Iris pigment epithelial cell (primary cell): ENCODE data around the gene AKAP7.
"Not testable (repeated sequence)": the region's sequence is repeated elsewhere in the genome, so short reads cannot be mapped to it uniquely, and the experiment has no call there.

Source experiments
- DNase-seq: peaks from one replicate; pipeline ENCODE4 v3.0.0-alpha.2; 2011; ENCODE audit warnings: low read depth

Gene AKAP7

DNA sequence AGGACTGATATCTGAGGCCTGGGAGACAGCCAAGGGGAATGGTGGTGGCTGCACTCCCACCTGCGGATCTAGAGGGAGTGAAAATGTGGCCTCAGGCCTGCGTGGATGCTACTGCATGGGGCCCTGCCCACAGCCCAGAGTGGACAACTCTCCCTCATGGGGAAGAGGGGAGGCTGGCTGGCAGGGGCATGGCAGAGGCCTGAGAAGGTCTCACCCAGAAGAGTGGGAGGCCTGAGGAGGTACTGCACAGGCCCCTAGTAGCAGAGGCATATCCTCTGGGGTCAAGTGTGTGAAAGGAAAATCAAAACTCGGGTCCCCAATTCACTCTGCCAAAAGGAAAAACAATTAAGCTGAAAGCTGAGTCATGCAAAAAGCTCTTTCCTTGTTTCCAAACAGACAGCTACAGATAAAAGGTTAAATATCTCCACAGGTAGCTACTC lies 158.2 kb downstream of the AKAP7 start:
- no peak for DNase-seq

DNA sequence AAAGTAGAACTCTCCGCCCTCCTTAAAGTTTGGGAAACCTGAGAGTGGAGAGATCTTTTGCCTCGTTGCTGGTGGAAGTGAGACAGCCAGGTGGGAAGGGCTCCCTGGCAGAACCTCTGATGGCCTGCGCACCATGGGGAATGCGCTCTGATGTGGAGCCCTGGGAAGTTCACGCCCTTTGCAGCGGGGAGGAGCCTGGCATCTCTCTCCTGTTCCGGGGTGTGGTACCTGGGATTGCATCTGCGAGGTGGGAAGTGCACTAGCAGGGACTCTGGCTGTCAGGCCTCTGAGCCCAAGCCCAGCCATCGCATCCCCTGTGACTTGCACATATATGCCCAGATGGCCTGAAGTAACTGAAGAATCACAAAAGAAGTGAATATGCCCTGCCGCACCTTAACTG lies 159.8 kb downstream of the AKAP7 start:
- no peak for DNase-seq

DNA sequence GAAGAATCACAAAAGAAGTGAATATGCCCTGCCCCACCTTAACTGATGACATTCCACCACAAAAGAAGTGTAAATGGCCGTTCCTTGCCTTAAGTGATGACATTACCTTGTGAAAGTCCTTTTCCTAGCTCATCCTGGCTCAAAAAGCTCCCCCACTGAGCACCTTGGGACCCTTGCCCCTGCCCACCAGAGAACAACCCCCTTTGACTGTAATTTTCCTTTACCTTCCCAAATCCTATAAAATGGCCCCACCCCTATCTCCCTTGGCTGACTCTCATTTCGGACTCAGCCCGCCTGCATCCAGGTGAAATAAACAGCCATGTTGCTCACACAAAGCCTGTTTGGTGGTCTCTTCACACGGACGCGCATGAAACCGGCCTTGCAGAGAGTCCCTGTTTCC lies 165.6 kb downstream of the AKAP7 start:
- not testable (repeated sequence) for DNase-seq

DNA sequence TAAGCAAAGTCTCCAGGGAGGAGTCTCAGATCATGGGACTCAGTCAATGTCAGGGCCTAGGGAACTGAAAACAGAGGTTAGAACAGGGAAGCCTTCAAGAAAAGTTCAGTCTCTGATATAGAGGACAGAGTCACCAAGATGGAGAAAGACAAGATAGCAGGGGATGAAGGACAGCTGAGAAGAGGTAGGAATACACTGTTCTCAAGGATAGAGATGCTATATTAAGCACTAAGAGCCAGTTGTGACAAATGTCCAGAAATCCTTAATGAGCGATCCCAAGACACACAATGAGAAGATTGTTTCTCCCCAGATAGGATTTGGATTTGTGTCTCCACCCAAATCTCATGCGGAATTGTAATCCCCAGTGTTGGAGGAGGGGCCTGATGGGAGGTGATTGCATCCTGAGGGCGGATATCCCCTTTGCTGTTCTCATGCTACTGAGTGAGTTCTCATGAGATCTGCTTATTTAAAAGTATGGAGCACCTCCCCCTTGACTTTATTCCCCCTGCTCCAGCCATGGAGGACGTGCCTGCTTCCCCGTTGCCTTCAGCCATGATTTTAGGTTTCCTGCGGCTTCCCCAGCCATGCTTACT lies 168.2 kb downstream of the AKAP7 start:
- no peak for DNase-seq

DNA sequence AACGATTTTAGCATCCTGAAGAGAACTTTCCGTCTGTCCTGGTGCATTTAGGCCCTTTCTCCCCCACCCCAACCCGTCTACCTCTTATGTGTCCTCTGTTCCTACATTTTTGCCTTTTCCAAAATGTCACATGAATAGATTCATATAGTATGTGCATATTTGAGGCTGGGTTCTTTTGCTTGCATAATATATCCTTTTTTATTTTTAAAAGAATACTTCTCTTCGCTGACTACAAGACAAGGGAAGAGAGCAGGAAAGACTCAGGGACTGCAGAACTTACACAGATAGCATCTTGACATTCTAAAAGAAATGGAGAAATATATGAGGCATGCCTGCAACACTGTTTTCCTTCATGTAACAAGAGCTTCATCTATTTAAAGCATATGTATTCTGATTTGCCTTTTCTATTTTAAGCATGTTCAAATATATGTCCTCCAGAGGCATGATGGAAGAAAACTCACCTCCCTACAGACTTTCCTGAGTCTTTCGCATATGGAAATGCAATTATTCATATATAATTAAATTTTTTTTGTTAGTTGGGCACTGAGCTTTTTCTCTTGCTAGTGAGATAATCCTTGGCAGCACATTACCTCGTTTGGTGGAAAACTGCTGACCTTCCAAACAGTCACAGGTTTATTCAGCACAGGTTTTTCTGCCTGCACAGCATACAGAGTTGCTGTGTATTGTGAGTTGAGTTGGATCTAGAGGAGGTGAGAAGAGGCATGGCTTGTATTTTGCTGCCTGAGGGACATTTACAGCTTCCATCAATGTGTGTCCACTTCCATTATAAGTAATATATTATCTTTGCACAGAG lies 170.0 kb downstream of the AKAP7 start:
- DNase-seq = no peak

DNA sequence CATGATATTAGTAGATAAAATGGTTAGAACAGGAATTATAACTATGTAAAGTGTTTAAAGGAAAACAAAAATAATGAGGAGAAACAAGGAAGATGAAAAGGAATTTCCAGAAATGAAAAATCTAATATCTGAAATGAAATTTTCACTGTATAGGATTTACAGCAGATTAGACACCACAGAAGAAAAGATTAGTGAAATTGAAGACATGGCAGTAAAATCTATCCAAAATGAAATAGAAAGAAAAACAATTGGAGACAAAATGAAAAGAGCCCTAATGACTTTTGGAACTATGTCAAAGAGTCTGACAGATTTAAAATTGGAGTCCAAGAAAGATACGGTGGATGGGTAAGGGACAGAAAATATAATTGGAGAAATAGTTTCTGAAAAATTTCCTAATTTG lies 174.2 kb downstream of the AKAP7 start:
- no peak for DNase-seq

DNA sequence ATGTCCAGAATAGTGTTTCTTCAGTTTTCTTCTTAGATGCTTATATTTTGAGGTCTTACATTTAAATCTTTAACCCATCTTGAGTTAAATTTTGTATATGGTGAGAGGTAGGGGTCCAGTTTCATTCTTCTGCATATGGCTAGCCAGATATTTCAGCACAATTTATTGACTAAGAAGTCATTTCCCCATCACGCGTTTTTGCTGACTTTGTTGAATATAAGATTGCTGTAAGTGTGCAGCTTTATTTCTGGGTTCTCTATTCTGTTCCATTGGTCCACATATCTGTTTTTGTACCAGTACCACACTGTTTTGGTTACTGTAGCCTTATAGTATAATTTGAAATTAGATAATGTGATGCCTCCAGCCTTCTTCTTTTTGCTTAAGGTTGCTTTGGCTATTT lies 179.6 kb downstream of the AKAP7 start:
- DNase-seq = no peak

DNA sequence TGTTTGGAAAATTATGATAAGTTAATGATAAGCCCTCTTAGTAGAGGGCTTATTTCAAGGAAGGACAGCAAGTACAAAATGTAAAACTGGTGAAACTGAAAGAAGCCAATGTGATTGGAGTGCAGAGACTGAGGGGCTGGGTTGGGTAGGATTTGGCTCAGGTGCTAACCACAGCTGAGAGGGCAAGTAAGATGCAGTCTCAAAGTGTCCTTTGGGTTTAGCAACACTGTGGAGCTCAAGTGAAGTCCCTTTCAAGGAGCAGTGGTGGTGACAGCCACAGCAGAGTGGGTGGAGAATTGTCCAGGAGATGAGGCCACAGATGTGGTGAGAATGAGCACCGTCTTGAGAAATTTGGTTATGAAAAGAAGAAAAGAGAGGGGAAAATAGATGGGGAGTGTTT lies 181.4 kb downstream of the AKAP7 start:
- DNase-seq = no peak

DNA sequence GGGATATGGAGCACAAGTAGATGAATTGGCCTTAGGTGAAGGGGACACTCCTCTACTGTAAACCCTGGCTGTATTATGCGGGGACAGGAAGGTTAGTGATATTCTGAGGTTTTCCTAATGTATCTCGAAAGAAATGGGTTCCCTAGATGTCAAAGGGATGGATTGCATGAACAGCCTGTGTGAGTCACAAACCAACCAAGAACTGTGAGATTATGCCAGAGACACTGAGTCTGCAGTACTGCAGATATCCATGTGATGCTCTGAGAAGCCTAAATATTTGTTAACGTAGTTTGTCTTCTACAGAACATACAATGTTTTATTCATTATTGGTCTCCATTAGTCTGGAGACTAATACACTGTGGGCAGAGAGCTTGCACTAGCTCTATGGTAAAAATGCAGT lies 182.2 kb downstream of the AKAP7 start:
- DNase-seq = peak; percentile 14

DNA sequence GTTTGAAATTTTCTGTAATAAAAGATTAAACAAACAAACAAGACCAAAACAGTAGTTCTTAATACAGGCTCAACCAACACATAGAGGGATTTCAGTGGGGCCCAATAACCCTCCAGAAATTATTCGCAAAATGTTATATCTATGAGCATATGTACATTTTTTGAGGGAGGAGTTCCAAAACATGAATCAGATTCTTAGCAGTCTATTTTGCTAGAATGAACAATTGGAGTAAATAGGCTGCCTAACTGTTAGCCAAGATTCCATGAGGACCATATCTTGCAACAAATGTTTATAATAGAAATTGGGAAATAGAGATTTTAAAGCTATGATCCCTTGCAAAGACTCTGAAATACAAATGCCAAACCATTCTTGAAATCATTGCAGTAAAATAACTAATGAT lies 186.3 kb downstream of the AKAP7 start:
- no peak for DNase-seq

DNA sequence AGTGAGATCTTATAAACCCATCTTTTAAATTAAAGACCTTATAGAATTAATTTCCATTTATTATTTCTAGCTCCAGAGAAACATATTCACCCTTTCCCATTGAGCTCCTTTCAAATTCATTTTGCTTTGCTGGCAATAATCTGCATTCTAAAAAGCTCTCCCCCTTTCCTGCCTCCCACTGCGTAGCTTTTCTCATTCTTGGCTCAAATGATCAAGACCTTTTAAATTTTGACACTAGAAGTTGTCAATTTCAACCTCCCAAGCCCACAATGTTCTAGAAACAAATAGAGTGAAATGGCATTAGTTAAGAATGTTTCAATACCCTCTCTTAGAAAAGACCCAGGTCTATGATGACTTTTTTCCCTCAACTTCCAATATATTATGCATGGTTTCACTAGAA lies 186.9 kb downstream of the AKAP7 start:
- DNase-seq = no peak

DNA sequence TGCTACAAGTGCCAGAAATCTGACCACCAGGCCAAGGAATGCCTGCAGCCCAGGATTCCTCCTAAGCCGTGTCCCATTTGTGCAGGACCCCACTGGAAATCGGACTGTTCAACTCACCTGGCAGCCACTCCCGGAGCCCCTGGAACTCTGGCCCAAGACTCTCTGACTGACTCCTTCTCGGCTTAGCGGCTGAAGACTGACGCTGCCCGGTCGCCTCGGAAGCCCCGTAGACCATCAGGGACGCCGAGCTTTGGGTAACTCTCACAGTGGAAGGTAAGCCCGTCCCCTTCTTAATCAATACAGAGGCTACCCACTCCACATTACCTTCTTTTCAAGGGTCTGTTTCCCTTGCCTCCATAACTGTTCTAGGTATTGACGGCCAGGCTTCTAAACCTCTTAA lies 190.4 kb downstream of the AKAP7 start:
- DNase-seq = not testable (repeated sequence)

DNA sequence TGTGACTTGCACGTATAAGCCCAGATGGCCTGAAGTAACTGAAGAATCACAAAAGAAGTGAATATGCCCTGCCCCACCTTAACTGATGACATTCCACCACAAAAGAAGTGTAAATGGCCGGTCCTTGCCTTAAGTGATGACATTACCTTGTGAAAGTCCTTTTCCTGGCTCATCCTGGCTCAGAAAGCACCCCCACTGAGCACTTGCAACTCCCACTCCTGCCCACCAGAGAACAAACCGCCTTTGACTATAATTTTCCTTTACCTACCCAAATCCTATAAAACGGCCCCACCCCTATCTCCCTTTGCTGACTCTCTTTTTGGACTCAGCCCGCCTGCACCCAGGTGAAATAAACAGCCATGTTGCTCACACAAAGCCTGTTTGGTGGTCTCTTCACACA lies 193.5 kb downstream of the AKAP7 start:
- not testable (repeated sequence) for DNase-seq

DNA sequence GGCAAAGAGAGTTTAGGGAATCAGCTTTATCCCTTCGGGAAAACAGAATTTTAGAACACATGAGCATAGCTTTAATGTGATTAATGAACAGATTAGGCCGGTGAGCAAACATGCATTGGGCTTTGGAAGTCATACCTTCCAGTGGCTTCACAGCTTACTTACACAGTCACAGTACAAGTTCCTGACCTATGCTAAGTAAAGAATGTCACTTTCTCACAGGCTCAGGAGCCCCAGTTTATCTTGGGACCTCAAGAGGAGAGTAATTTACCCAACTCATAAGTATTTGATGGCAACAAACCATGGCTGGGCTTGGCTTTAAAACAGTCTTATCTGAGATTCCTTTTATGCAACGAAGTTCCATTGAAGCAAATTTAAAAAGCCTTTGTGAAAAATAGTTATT lies 195.9 kb downstream of the AKAP7 start:
- no peak for DNase-seq

DNA sequence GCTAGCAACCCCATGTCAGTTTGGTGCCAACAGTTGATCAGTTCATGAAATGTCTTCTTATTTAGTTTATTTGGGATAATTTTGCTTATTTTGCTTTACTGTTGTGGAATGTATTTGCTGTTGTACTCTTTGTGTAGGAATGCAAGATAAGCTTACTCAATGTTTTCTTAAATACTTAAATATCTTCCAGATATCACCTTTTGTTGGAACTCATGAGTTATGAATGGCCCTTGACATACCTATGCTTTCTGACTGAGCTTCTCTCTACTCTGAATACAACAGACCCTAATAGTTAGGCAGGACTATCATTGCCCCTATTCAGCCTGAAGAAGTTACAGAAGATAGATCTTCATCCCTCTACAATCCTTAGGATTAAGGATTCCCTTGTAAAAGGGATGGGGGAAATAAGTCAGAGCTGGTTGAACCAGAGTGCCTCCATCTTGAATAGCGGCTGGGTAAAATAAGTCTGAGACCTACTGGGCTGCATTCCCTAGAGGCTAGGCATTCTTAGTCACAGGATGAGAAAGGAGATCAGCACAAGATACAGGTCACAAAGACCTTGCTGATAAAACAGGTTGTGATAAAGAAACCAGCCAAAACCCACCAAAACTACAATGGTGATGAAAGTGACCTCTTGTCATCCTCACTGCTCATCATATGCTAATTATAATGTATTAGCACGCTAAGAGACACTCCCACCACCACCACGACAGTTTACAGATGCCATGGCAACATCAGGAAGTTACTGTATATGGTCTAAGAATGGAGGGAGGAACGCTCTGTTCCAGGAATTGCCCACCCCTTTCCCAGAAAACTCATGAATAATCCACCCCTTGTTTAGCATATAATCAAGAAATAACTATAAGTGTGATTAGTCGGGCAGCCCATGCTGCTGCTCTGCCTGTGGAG lies 196.9 kb downstream of the AKAP7 start:
- DNase-seq = no peak
